K562 (cell line): ENCODE results near the gene RERE. TPM values are rescaled to one million over a fixed set of nuclear protein-coding genes. Genes with fewer than 3 reads are reported as not detected.

ENCODE experiments used
- ATF7 ChIP-seq: fragments of 450-650 bp; IDR thresholded peaks from 2 replicates; pipeline ENCODE4 v1.7.1; 2014; ENCODE audit warnings: mild to moderate bottlenecking, moderate library complexity
- FUS ChIP-seq: fragments of 200-400 bp; formaldehyde crosslinking; optimal IDR thresholded peaks from 2 replicates; pipeline ENCODE3; 2017; ENCODE audit warnings: low read depth, low read length
- IRF1 ChIP-seq: sonication (generic); formaldehyde crosslinking; IDR thresholded peaks from 2 replicates; pipeline ENCODE4 v1.8.0; 2022; ENCODE audit warnings: missing genetic modification reagents, mild to moderate bottlenecking, borderline replicate concordance
- KAT2B ChIP-seq: IDR thresholded peaks from one replicate; pipeline ENCODE4 v1.6.1; 2012; ENCODE audit warnings: low read depth, mild to moderate bottlenecking, control low read depth, inconsistent platforms, low read length, moderate library complexity
- MAZ ChIP-seq, 2 experiments: fragments of 450-650 bp in 1 of 2; sonication (generic) in 1 of 2; formaldehyde crosslinking; IDR thresholded peaks in 1 of 2; conservative IDR thresholded peaks in 1 of 2; 2 replicates each; pipeline versions ENCODE4 v1.4.0 to v1.5.0; 2020; ENCODE audit warnings: mild to moderate bottlenecking in 1 of 2, missing genetic modification reagents in 1 of 2
- MTA3 ChIP-seq: fragments of 450-650 bp; formaldehyde crosslinking; IDR thresholded peaks from 2 replicates; pipeline ENCODE4 v1.6.1; 2017; ENCODE audit warnings: mild to moderate bottlenecking, borderline replicate concordance
- NELFE ChIP-seq: IDR thresholded peaks from 2 replicates; pipeline ENCODE4 v1.6.1; 2011; ENCODE audit warnings: mild to moderate bottlenecking; ENCODE audit not compliant: insufficient read depth, insufficient read length
- POLR2B ChIP-seq: fragments of 450-650 bp; IDR thresholded peaks from 2 replicates; pipeline ENCODE4 v1.6.1; 2018; ENCODE audit warnings: low read depth; ENCODE audit not compliant: partially characterized antibody
- PRDM10 ChIP-seq: fragments of 450-650 bp; IDR thresholded peaks from 2 replicates; pipeline ENCODE4 v1.6.1; 2018; ENCODE audit not compliant: partially characterized antibody
- PRMT5 ChIP-seq: sonication (generic); formaldehyde crosslinking; IDR thresholded peaks from 2 replicates; pipeline ENCODE4 v1.5.0; 2020; ENCODE audit warnings: missing genetic modification reagents
- SIN3B ChIP-seq: fragments of 450-650 bp; IDR thresholded peaks from 2 replicates; pipeline ENCODE4 v1.6.1; 2017; ENCODE audit warnings: low read depth, mild to moderate bottlenecking, moderate library complexity
- SPI1 ChIP-seq: IDR thresholded peaks from 2 replicates; pipeline ENCODE4 v1.6.1; 2011; ENCODE audit warnings: low read depth, low read length, control low read depth, borderline replicate concordance
- STAG1 ChIP-seq: sonication (generic); formaldehyde crosslinking; IDR thresholded peaks from 2 replicates; pipeline ENCODE4 v1.5.0; 2020; ENCODE audit warnings: missing genetic modification reagents, borderline replicate concordance
- TAF7 ChIP-seq: fragments of 450-650 bp; IDR thresholded peaks from 2 replicates; pipeline ENCODE4 v1.6.1; 2016; ENCODE audit warnings: missing genetic modification characterization, missing compliant biosample characterization
- TRIM28 ChIP-seq: fragments of 450-650 bp; IDR thresholded peaks from 2 replicates; pipeline ENCODE4 v1.6.1; 2017
- ZNF717 ChIP-seq: fragments of 250-450 bp; sonication (Bioruptor Pico); IDR thresholded peaks from 2 replicates; pipeline ENCODE4 v1.5.0; 2021
- ZNF778 ChIP-seq: fragments of 450-650 bp; formaldehyde crosslinking; IDR thresholded peaks from 2 replicates; pipeline ENCODE4 v1.4.0; 2020; ENCODE audit warnings: mild to moderate bottlenecking, moderate library complexity
- polyA plus RNA-seq, 8 experiments: library from polyadenylated mRNA; depleted of rRNA in 4 of 8; stranded (reverse) in 5 of 8; unstranded in 3 of 8; fragments of >200 nt; fragmentation: Nextera tagmentation in 2 of 8; fragmentation: Illumina TruSeq in 1 of 8; extraction: Ambion mirVana in 2 of 8; extraction: Trizol in 1 of 8; gene quantifications; 2 replicates each; pipeline versions ENCODE4 v1.2.1 to v1.2.3, GENCODE V29; 2011 to 2014; ENCODE audit warnings: inconsistent platforms in 1 of 8, missing spikeins in 1 of 8
- total RNA-seq, 7 experiments: library from RNA; depleted of rRNA in 6 of 7; stranded (reverse); fragments of >200 nt in 6 of 7; fragmentation: Illumina TruSeq in 2 of 7; extraction: Trizol in 2 of 7; gene quantifications; 2 replicates each; pipeline versions ENCODE4 v1.2.1 to v1.2.3, GENCODE V29; 2011 to 2021; ENCODE audit warnings: low replicate concordance in 1 of 7
- TF ChIP-seq, protein P1 (sequence below), 2 experiments: fragments of 150-350 bp in 1 of 2; IDR thresholded peaks; 2 replicates each; pipeline ENCODE4 v1.6.1; 2012 to 2016; ENCODE audit warnings: low read depth in 2 of 2, low read length in 2 of 2, mild to moderate bottlenecking in 1 of 2, moderate library complexity in 1 of 2
- TF ChIP-seq, protein P2 (sequence below): fragments of 450-650 bp; formaldehyde crosslinking; conservative IDR thresholded peaks from 2 replicates; pipeline ENCODE4 v1.4.0; 2022; ENCODE audit warnings: mild to moderate bottlenecking, missing genetic modification characterization

The RERE gene
- total and polyA plus RNA-seq, 9 of the 15 experiments (the other 6 are each of a cell fraction or from before 2014, with no cell fraction given), result 3.0 to 51.5 (median 13.4) TPM

DNA sequence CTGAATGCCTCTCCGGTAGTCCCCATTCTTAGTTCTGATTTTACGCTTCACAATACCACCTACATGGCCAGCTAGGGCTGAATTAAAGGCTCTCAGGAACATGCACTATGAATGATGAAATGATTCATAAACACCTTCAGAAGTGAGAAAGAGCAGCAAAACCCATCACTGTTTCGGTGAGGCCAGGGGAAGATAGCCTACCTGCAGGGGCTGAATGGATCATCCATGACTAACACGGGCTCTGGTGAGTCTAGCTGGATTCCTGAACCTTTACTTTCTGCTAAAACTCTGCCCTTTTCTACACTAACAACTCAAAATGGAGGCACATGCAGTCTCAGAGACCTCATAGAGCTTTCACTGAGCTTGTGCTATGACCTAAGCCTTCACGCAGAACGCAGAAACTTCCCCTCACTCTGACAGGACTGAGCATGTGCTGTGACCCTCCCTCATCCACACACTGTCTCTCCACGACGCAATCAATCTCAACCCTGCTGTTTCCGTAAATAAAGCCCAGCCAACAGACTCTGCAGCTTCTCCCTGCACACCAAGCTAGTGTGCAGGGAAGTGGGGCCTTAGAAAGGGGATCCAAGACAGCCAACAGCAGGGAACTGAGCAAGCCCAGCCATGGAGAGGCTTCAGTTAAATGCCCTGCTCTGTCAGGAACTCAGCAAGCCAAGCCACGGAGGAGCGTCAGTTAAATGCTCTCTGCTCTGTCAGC lies 291.7 kb downstream of the RERE start (continued):
- TF ChIP-seq, protein P1, sequence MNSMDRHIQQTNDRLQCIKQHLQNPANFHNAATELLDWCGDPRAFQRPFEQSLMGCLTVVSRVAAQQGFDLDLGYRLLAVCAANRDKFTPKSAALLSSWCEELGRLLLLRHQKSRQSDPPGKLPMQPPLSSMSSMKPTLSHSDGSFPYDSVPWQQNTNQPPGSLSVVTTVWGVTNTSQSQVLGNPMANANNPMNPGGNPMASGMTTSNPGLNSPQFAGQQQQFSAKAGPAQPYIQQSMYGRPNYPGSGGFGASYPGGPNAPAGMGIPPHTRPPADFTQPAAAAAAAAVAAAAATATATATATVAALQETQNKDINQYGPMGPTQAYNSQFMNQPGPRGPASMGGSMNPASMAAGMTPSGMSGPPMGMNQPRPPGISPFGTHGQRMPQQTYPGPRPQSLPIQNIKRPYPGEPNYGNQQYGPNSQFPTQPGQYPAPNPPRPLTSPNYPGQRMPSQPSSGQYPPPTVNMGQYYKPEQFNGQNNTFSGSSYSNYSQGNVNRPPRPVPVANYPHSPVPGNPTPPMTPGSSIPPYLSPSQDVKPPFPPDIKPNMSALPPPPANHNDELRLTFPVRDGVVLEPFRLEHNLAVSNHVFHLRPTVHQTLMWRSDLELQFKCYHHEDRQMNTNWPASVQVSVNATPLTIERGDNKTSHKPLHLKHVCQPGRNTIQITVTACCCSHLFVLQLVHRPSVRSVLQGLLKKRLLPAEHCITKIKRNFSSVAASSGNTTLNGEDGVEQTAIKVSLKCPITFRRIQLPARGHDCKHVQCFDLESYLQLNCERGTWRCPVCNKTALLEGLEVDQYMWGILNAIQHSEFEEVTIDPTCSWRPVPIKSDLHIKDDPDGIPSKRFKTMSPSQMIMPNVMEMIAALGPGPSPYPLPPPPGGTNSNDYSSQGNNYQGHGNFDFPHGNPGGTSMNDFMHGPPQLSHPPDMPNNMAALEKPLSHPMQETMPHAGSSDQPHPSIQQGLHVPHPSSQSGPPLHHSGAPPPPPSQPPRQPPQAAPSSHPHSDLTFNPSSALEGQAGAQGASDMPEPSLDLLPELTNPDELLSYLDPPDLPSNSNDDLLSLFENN (IDR thresholded peaks at IDR 0.05; ENCODE audit: low read depth in 2 of 2, low read length in 2 of 2), result 0 out of 4 replicates have a peak, but pooled peaks of 1 of the 2 experiments have one; percentile 43
- no peak for TF ChIP-seq KAT2B
- TF ChIP-seq IRF1 (CRISPR knock-in tag), result no peak
- TF ChIP-seq POLR2B, result peak; percentile 42
- no peak for TF ChIP-seq ZNF778 (CRISPR knock-in tag)
- TF ChIP-seq PRMT5, result no peak
- peak; percentile 75 for TF ChIP-seq SPI1
- TF ChIP-seq MTA3, result peak; percentile 79; the same call in 1 of the 2 replicates
- TF ChIP-seq MAZ (CRISPR knock-in tag; conservative IDR thresholded peaks at IDR 0.05 in 1 of 2, IDR thresholded peaks at IDR 0.05 in 1 of 2), result peak in 1 of 2 experiments; percentile 52; a peak in 2 of 4 replicates
- TF ChIP-seq NELFE, result no peak
- TF ChIP-seq, protein P2, sequence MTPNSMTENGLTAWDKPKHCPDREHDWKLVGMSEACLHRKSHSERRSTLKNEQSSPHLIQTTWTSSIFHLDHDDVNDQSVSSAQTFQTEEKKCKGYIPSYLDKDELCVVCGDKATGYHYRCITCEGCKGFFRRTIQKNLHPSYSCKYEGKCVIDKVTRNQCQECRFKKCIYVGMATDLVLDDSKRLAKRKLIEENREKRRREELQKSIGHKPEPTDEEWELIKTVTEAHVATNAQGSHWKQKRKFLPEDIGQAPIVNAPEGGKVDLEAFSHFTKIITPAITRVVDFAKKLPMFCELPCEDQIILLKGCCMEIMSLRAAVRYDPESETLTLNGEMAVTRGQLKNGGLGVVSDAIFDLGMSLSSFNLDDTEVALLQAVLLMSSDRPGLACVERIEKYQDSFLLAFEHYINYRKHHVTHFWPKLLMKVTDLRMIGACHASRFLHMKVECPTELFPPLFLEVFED, result peak; percentile 87
- peak; percentile 86 for TF ChIP-seq ATF7
- TF ChIP-seq SIN3B, result 0 out of 2 replicates have a peak, but pooled peaks have one; percentile 12
- TF ChIP-seq TAF7 (tag), result 0 out of 2 replicates have a peak, but pooled peaks have one; percentile 15
- TF ChIP-seq TRIM28, result no peak
- peak; percentile 28 for TF ChIP-seq PRDM10
- TF ChIP-seq ZNF717, result no peak
- TF ChIP-seq STAG1 (CRISPR knock-in tag), result no peak
- TF ChIP-seq FUS, result no peak
